Measurements from ENCODE around the gene GEMIN4. TPM values are rescaled to one million over a fixed set of nuclear protein-coding genes. Genes with fewer than 3 reads are reported as not detected.
"Not testable (repeated sequence)": the region's sequence is repeated elsewhere in the genome, so short reads cannot be mapped to it uniquely, and the experiment has no call there.

The GEMIN4 gene
- total and polyA plus RNA-seq, 2 donors, result 13.1 to 13.3 TPM

GRCh38 chr17:748604-749003 is 3.5 kb downstream of the GEMIN4 start:
- H3K9me3 ChIP-seq (ENCODE audit: control insufficient read depth in 2 of 2, insufficient read depth in 1 of 2, low read length in 1 of 2); H3K27ac ChIP-seq (ENCODE audit: low read depth in 1 of 2, low read length in 1 of 2); H3K27me3 ChIP-seq (ENCODE audit: control insufficient read depth in 2 of 2, insufficient read depth in 1 of 2, low read length in 1 of 2); H3K4me3 ChIP-seq (ENCODE audit: low read length in 2 of 2); DNase-seq (ENCODE audit: low read depth in 6 of 9, low spot score in 9 of 9): not testable (repeated sequence)
- H3K36me3 ChIP-seq (ENCODE audit: control insufficient read depth in 2 of 2, insufficient read depth in 2 of 2, low read length in 1 of 2), result peaks cover 44 to 47% of the 10 kb centered on the region in 2 donors
- 98% methylated on average over 4 of the region's 4 CpGs for WGBS
- peaks cover 9 to 20% of the 10 kb centered on the region in 2 donors for H3K4me1 ChIP-seq (ENCODE audit: control insufficient read depth in 2 of 2, insufficient read depth in 2 of 2, low read length in 2 of 2)

DNA sequence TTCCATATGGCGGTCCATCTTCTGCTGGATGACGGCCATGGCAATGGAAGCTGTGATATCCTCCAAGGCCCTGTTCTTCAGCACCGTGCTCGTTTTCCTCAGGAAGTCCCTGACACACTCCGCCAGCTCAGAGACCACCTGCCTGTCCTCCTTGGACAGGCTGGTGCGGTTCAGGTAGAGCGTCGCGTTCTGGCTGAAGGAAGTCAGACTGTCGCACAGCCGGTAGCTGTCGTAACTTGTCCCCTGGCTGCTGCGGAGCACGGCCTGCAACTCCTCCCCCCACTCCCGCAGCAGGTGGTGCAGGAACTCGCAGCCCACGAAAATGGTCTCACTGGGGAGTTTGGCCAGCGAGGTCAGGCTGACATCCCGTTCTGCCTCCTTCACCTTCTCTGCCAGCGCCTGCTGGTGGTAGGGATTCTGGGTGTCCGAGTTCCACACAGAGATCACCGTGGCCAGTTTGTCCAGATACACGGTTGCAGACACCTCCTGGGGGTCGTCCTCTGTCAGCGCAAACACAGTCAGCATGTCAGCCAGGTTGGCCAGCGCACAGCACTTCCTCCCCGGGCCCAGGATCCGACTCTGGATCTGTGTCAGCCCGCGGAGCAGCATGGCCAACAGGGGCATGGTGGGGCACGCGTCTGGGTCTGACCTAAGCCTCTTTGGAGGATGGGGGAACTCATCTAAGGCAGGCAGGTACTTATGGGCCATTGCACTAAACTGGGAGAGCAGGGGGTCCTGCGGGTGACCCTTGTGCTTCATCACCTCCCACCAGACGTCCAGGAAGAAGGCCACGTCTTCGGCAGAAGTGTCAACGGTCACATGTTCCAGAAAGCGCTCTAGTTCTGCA is 5.1 kb downstream of the GEMIN4 start:
- Histone ChIP-seq H3K27ac (ENCODE audit: low read depth in 1 of 2, low read length in 1 of 2) (no peak overlapping the region), H3K27me3 (ENCODE audit: control insufficient read depth in 2 of 2, insufficient read depth in 1 of 2, low read length in 1 of 2) (no peaks in the 10 kb centered on the region), H3K36me3 (ENCODE audit: control insufficient read depth in 2 of 2, insufficient read depth in 2 of 2, low read length in 1 of 2) (peaks cover 53 to 60% of the 10 kb centered on the region in 2 donors), H3K9me3 (ENCODE audit: control insufficient read depth in 2 of 2, insufficient read depth in 1 of 2, low read length in 1 of 2) (no peaks in the 10 kb centered on the region), H3K4me1 (ENCODE audit: control insufficient read depth in 2 of 2, insufficient read depth in 2 of 2, low read length in 2 of 2) (peaks cover 9 to 15% of the 10 kb centered on the region in 2 donors), H3K4me3 (ENCODE audit: low read length in 2 of 2) (no peak overlapping the region)
- no peak for DNase-seq (ENCODE audit: low read depth in 6 of 9, low spot score in 9 of 9)
- 96% methylated on average over 38 of the region's 38 CpGs for WGBS

GRCh38 chr17:746181-746580 is 5.9 kb downstream of the GEMIN4 start:
- H3K9me3 ChIP-seq (ENCODE audit: control insufficient read depth in 2 of 2, insufficient read depth in 1 of 2, low read length in 1 of 2), result no peaks in the 10 kb centered on the region
- H3K4me1 ChIP-seq (ENCODE audit: control insufficient read depth in 2 of 2, insufficient read depth in 2 of 2, low read length in 2 of 2), result peaks cover 7 to 11% of the 10 kb centered on the region in 2 donors
- H3K27me3 ChIP-seq (ENCODE audit: control insufficient read depth in 2 of 2, insufficient read depth in 1 of 2, low read length in 1 of 2), result no peaks in the 10 kb centered on the region
- H3K36me3 ChIP-seq (ENCODE audit: control insufficient read depth in 2 of 2, insufficient read depth in 2 of 2, low read length in 1 of 2), result peaks cover 58 to 67% of the 10 kb centered on the region in 2 donors
- DNase-seq (ENCODE audit: low read depth in 6 of 9, low spot score in 9 of 9), result no peak
- no peak overlapping the region for H3K27ac ChIP-seq (ENCODE audit: low read depth in 1 of 2, low read length in 1 of 2)
- H3K4me3 ChIP-seq (ENCODE audit: low read length in 2 of 2), result no peak overlapping the region
- 97% methylated on average over 9 of the region's 9 CpGs for WGBS

DNA sequence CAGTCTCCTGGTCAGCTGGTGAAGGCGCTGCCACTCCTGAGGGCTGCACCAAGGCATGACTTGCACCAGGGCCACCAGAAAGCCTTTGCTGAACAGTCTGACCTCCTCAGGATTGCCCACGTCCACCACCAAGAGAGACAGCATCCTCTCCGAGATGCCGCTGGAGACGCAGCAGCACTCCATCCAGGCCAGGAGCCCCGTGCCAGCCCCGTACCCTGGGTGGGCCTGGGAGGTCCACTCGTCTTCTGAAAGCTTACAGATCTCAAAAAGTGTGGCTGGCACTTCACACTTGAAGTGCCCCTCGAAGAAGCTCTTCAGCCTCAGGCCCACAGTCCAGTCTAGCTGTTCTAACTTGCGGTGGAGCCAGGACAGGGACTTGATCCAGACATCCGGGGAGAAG is 6.7 kb downstream of the GEMIN4 start:
- Histone ChIP-seq H3K4me1 (ENCODE audit: control insufficient read depth in 2 of 2, insufficient read depth in 2 of 2, low read length in 2 of 2) (peaks cover 0 to 4% of the 10 kb centered on the region in 2 donors), H3K4me3 (ENCODE audit: low read length in 2 of 2) (no peak overlapping the region), H3K27me3 (ENCODE audit: control insufficient read depth in 2 of 2, insufficient read depth in 1 of 2, low read length in 1 of 2) (no peaks in the 10 kb centered on the region), H3K9me3 (ENCODE audit: control insufficient read depth in 2 of 2, insufficient read depth in 1 of 2, low read length in 1 of 2) (no peaks in the 10 kb centered on the region), H3K27ac (ENCODE audit: low read depth in 1 of 2, low read length in 1 of 2) (no peak overlapping the region), H3K36me3 (ENCODE audit: control insufficient read depth in 2 of 2, insufficient read depth in 2 of 2, low read length in 1 of 2) (peaks cover 65 to 74% of the 10 kb centered on the region in 2 donors)
- 96% methylated on average over 11 of the region's 11 CpGs for WGBS
- DNase-seq (ENCODE audit: low read depth in 6 of 9, low spot score in 9 of 9), result no peak

GRCh38 chr17:744937-745336 is 7.1 kb downstream of the GEMIN4 start:
- 85% methylated on average over 9 of the region's 9 CpGs for WGBS
- H3K9me3 ChIP-seq (ENCODE audit: control insufficient read depth in 2 of 2, insufficient read depth in 1 of 2, low read length in 1 of 2), result no peaks in the 10 kb centered on the region
- DNase-seq (ENCODE audit: low read depth in 6 of 9, low spot score in 9 of 9), result no peak
- no peak overlapping the region for H3K4me3 ChIP-seq (ENCODE audit: low read length in 2 of 2)
- peaks cover 70 to 74% of the 10 kb centered on the region in 2 donors for H3K36me3 ChIP-seq (ENCODE audit: control insufficient read depth in 2 of 2, insufficient read depth in 2 of 2, low read length in 1 of 2)
- H3K27ac ChIP-seq (ENCODE audit: low read depth in 1 of 2, low read length in 1 of 2), result no peak overlapping the region
- H3K27me3 ChIP-seq (ENCODE audit: control insufficient read depth in 2 of 2, insufficient read depth in 1 of 2, low read length in 1 of 2), result no peaks in the 10 kb centered on the region
- H3K4me1 ChIP-seq (ENCODE audit: control insufficient read depth in 2 of 2, insufficient read depth in 2 of 2, low read length in 2 of 2), result no peaks in the 10 kb centered on the region

DNA sequence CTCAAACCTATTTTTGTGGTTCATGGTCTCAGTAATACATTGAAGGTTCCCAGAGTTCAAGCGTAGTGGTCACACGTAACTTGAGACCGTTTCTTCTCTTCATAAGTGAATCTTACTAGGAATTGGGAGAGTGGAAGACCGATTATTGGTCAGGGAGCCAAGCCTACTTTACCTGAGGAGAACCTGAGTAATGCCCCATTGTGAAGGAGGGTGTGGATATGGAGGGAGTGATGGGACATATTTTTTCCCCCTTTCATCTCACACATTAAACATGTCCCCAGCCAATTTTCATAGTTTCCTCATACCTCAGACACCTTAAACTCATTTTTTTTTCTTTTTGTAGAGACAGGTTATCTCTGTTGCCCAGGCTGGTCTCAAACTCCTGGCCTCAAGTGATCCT is 8.9 kb downstream of the GEMIN4 start:
- DNase-seq (ENCODE audit: low read depth in 6 of 9, low spot score in 9 of 9), result no peak
- WGBS, result 97% methylated on average over 4 of the region's 4 CpGs
- Histone ChIP-seq H3K27ac (ENCODE audit: low read depth in 1 of 2, low read length in 1 of 2) (no peak overlapping the region), H3K9me3 (ENCODE audit: control insufficient read depth in 2 of 2, insufficient read depth in 1 of 2, low read length in 1 of 2) (no peaks in the 10 kb centered on the region), H3K27me3 (ENCODE audit: control insufficient read depth in 2 of 2, insufficient read depth in 1 of 2, low read length in 1 of 2) (no peaks in the 10 kb centered on the region), H3K4me1 (ENCODE audit: control insufficient read depth in 2 of 2, insufficient read depth in 2 of 2, low read length in 2 of 2) (no peaks in the 10 kb centered on the region), H3K4me3 (ENCODE audit: low read length in 2 of 2) (no peak overlapping the region), H3K36me3 (ENCODE audit: control insufficient read depth in 2 of 2, insufficient read depth in 2 of 2, low read length in 1 of 2) (peaks cover 67 to 70% of the 10 kb centered on the region in 2 donors)

GRCh38 chr17:742147-742793 is 9.8 kb downstream of the GEMIN4 start:
- DNase-seq (ENCODE audit: low read depth in 6 of 9, low spot score in 9 of 9), result no peak
- no peaks in the 10 kb centered on the region for H3K9me3 ChIP-seq (ENCODE audit: control insufficient read depth in 2 of 2, insufficient read depth in 1 of 2, low read length in 1 of 2)
- no peaks in the 10 kb centered on the region for H3K4me1 ChIP-seq (ENCODE audit: control insufficient read depth in 2 of 2, insufficient read depth in 2 of 2, low read length in 2 of 2)
- 92% methylated on average over 11 of the region's 11 CpGs for WGBS
- H3K27ac ChIP-seq (ENCODE audit: low read depth in 1 of 2, low read length in 1 of 2), result no peak overlapping the region
- no peak overlapping the region for H3K4me3 ChIP-seq (ENCODE audit: low read length in 2 of 2)
- H3K36me3 ChIP-seq (ENCODE audit: control insufficient read depth in 2 of 2, insufficient read depth in 2 of 2, low read length in 1 of 2), result peaks cover 61 to 62% of the 10 kb centered on the region in 2 donors
- no peaks in the 10 kb centered on the region for H3K27me3 ChIP-seq (ENCODE audit: control insufficient read depth in 2 of 2, insufficient read depth in 1 of 2, low read length in 1 of 2)

DNA sequence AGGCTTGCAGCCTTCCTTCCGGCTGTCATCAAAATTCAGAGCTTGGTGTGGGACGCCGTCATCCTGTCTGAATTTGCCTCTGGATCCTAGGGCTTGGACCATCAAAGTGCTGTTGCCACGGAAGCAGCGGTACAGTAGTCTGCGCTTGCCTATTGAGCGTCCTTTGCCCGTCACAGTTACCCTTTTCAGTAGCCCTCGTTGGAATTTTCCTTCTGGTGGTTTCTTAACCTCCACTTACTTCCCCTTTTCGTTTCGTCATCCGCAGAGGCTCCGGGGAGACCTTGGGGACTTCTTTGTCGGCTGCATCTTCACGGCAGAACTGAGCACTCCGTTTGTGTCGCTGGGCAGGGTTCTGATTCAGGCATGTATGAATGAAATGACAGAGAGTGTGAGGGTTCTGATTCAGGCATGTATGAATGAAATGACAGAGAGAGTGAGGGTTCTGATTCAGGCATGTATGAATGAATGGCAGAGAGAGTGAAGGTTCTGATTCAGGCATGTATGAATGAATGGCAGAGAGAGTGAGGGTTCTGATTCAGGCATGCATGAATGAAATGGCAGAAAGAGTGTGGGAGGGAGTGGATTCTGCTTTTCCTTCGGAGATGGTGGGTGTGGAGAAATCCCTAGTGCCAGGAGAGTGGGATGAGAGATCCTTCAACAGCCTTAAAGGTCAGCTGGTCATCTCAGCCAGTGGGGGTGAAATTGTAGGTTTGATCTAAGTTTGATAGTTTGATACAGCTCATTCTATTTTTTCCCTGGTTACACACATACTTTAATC is 11.6 kb downstream of the GEMIN4 start:
- 36% methylated on average over 18 of the region's 18 CpGs for WGBS
- H3K4me1 ChIP-seq (ENCODE audit: control insufficient read depth in 2 of 2, insufficient read depth in 2 of 2, low read length in 2 of 2), result no peaks in the 10 kb centered on the region
- H3K9me3 ChIP-seq (ENCODE audit: control insufficient read depth in 2 of 2, insufficient read depth in 1 of 2, low read length in 1 of 2), result no peaks in the 10 kb centered on the region
- no peak overlapping the region for H3K4me3 ChIP-seq (ENCODE audit: low read length in 2 of 2)
- no peaks in the 10 kb centered on the region for H3K27me3 ChIP-seq (ENCODE audit: control insufficient read depth in 2 of 2, insufficient read depth in 1 of 2, low read length in 1 of 2)
- peaks cover 43 to 44% of the 10 kb centered on the region in 2 donors for H3K36me3 ChIP-seq (ENCODE audit: control insufficient read depth in 2 of 2, insufficient read depth in 2 of 2, low read length in 1 of 2)
- peak in 1 of 9 donors; percentile 36 for DNase-seq (ENCODE audit: low read depth in 6 of 9, low spot score in 9 of 9)
- peak overlapping the region in 1 of 2 donors; percentile 8 for H3K27ac ChIP-seq (ENCODE audit: low read depth in 1 of 2, low read length in 1 of 2)
